CD8-positive, alpha-beta memory T cell (primary cell): Measurements from ENCODE around the gene ITGB5. TPM values are rescaled to one million over a fixed set of nuclear protein-coding genes. Genes with fewer than 3 reads are reported as not detected.
"Not testable (repeated sequence)": the region's sequence is repeated elsewhere in the genome, so short reads cannot be mapped to it uniquely, and the experiment has no call there.

ENCODE experiments used
- CTCF ChIA-PET: fragments of 350-600 bp; sonication (Branson Sonifier 250); formaldehyde crosslinking; loops from one replicate; lab custom pipeline; 2021; ENCODE audit warnings: antibody characterized with exemption; lab: Charles Lee
- POLR2A ChIA-PET: fragments of 350-600 bp; sonication (Branson Sonifier 250); formaldehyde crosslinking; loops from one replicate; lab custom pipeline; 2021; ENCODE audit warnings: antibody characterized with exemption; lab: Charles Lee
- DNase-seq, 5 donors: peaks; one replicate each; pipeline versions ENCODE4 v3.0.0 to v3.0.0-alpha.2; 2020 to 2022; ENCODE audit warnings: mixed read lengths in 1 of 5
- H3K27ac ChIP-seq: one replicate; pipeline ENCODE4 v1.7.0; 2013; ENCODE audit warnings: low read depth, mild to moderate bottlenecking, low read length, moderate library complexity
- H3K27me3 ChIP-seq: 2 replicates; pipeline ENCODE4 v1.7.0; 2013; ENCODE audit warnings: low read length, mild to moderate bottlenecking; ENCODE audit not compliant: insufficient read depth, poor library complexity, severe bottlenecking
- H3K36me3 ChIP-seq: 2 replicates; pipeline ENCODE4 v1.7.0; 2013; ENCODE audit warnings: mild to moderate bottlenecking, low read length, moderate library complexity; ENCODE audit not compliant: insufficient read depth
- H3K4me1 ChIP-seq: 2 replicates; pipeline ENCODE4 v1.7.0; 2013; ENCODE audit warnings: mild to moderate bottlenecking, low read length, moderate library complexity; ENCODE audit not compliant: insufficient read depth
- H3K4me3 ChIP-seq: 2 replicates; pipeline ENCODE4 v1.7.0; 2013; ENCODE audit warnings: mild to moderate bottlenecking, low read length
- H3K9me3 ChIP-seq: 2 replicates; pipeline ENCODE4 v1.7.0; 2013; ENCODE audit warnings: mild to moderate bottlenecking, low read length
- H3K27ac Mint-ChIP-seq, 8 donors: one replicate each; pipeline ENCODE4 v1.8.0; 2020 to 2021; ENCODE audit warnings: mixed read lengths in 8 of 8, mild to moderate bottlenecking in 6 of 8, inconsistent platforms in 3 of 8, moderate library complexity in 3 of 8
- H3K27me3 Mint-ChIP-seq, 2 donors: one replicate each; pipeline ENCODE4 v1.8.0; 2020 to 2021; ENCODE audit warnings: mixed read lengths in 2 of 2, mild to moderate bottlenecking in 1 of 2, moderate library complexity in 1 of 2
- H3K36me3 Mint-ChIP-seq, 3 donors: one replicate each; pipeline ENCODE4 v1.8.0; 2020 to 2021; ENCODE audit warnings: mixed read lengths in 3 of 3, inconsistent platforms in 1 of 3, mild to moderate bottlenecking in 1 of 3
- H3K4me1 Mint-ChIP-seq, 3 donors: one replicate each; pipeline ENCODE4 v1.8.0; 2020 to 2021; ENCODE audit warnings: mixed read lengths in 3 of 3, inconsistent platforms in 1 of 3, mild to moderate bottlenecking in 1 of 3
- H3K4me3 Mint-ChIP-seq, 7 donors: one replicate each; pipeline ENCODE4 v1.8.0; 2020 to 2021; ENCODE audit warnings: mixed read lengths in 7 of 7, mild to moderate bottlenecking in 6 of 7, moderate library complexity in 4 of 7, inconsistent platforms in 2 of 7
- H3K9me3 Mint-ChIP-seq, 5 donors: one replicate each; pipeline ENCODE4 v1.8.0; 2020 to 2022; ENCODE audit warnings: mixed read lengths in 5 of 5, mild to moderate bottlenecking in 3 of 5, moderate library complexity in 2 of 5, inconsistent platforms in 1 of 5
- polyA plus RNA-seq: library from polyadenylated mRNA; unstranded; fragments of 300-500 nt; fragmentation: Illumina TruSeq; gene quantifications from one replicate; pipeline ENCODE4 v1.2.3, GENCODE V29; 2021
- total RNA-seq, 2 experiments: library from RNA; stranded (reverse); gene quantifications; one replicate each; pipeline ENCODE4 v1.2.3, GENCODE V29; 2021

Gene ITGB5
- total and polyA plus RNA-seq, 3 experiments from 2014 or later, result 0.62 to 3.3 (median 2.0) TPM

DNA sequence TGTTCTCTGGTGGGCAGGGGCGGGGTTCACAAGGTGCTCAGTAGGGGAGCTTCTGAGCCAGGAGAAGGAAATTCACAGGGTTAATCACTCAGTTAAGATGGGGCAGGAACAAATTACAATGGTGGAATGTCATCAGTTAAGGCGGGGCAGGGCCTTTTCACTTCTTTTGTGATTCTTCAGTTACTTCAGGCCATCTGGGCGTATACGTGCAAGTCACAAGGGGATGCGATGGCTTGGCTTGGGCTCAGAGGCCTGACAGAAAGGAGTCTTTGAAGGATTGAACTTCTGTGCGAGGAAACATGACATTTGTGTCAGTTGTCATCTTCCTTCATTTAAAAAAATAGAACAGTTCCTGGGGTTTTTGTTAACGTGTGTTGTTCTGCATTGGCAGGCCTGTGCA lies 129.2 kb downstream of the ITGB5 start:
- H3K27ac ChIP-seq, H3K4me1 ChIP-seq, CTCF ChIA-PET, H3K4me1 Mint-ChIP-seq, H3K4me3 ChIP-seq, H3K36me3 Mint-ChIP-seq, H3K9me3 ChIP-seq, H3K27me3 ChIP-seq, H3K27ac Mint-ChIP-seq, H3K9me3 Mint-ChIP-seq, H3K4me3 Mint-ChIP-seq, H3K27me3 Mint-ChIP-seq, POLR2A ChIA-PET, DNase-seq, H3K36me3 ChIP-seq: not testable (repeated sequence)

DNA sequence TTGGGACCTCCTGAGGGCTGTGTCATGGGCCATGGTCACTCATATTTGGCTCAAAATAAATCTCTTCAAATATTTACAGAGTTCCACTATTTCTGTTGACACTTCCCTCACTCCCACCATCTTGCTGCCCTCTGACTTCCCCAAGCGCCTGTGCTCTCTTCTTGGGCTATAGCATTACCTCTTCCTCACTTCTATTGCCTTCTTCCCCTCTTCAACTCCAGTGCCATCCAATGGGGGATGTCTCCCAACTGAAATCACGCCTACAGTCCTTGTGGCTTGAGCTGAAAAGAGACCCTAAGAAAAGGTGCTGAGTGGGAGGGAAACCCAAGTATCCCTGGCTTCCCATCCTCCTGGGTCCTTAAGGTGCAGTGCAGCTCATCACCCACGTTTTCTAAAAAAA lies 135.1 kb downstream of the ITGB5 start:
- H3K4me1 Mint-ChIP-seq, result no peaks in the 10 kb centered on the region
- H3K27ac Mint-ChIP-seq, result no peak overlapping the region
- no peak overlapping the region for H3K4me3 Mint-ChIP-seq
- Histone ChIP-seq H3K27me3 (no peaks in the 10 kb centered on the region), H3K4me1 (no peaks in the 10 kb centered on the region), H3K9me3 (no peaks in the 10 kb centered on the region), H3K4me3 (no peak overlapping the region), H3K27ac (no peak overlapping the region), H3K36me3 (no peaks in the 10 kb centered on the region)
- CTCF ChIA-PET, result interaction anchor here (1.4 kb wide), 1 partner anchor 9 kb away, joined by 5 read pairs; no protein-coding TSS in a partner anchor
- POLR2A ChIA-PET, result no interaction called here
- H3K27me3 Mint-ChIP-seq, result peaks cover 2 to 5% of the 10 kb centered on the region in 2 donors
- H3K36me3 Mint-ChIP-seq, result peaks cover 0 to 4% (median 0%) of the 10 kb centered on the region in 3 donors
- H3K9me3 Mint-ChIP-seq, result no peaks in the 10 kb centered on the region
- DNase-seq, result no peak

DNA sequence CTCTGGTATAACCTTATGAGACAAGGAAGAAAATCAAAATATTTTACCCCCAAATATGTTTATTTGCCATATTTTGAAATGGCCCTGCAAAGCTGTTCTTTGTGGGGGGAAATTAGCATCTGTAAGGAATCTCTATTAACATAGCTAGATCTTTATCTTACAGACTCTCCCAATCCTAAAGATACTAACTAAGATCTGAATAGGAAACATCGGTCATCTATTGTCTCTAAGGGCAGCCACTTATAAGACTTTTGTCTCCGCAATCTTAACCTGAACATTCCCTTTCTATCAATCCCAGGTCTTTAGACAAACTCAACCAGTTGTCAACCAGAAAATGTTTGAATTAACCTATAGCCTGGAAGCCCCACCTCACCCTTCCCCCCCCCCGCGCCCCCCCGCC lies 135.7 kb downstream of the ITGB5 start:
- no peak overlapping the region for H3K4me3 Mint-ChIP-seq
- H3K9me3 Mint-ChIP-seq, result no peaks in the 10 kb centered on the region
- Histone ChIP-seq H3K36me3 (no peaks in the 10 kb centered on the region), H3K4me3 (no peak overlapping the region), H3K4me1 (no peaks in the 10 kb centered on the region), H3K9me3 (no peaks in the 10 kb centered on the region), H3K27me3 (no peaks in the 10 kb centered on the region), H3K27ac (no peak overlapping the region)
- peaks cover 0 to 8% (median 1%) of the 10 kb centered on the region in 3 donors for H3K36me3 Mint-ChIP-seq
- DNase-seq, result no peak
- ChIA-PET CTCF (interaction anchor here (1.4 kb wide), 1 partner anchor 9 kb away, joined by 5 read pairs; no protein-coding TSS in a partner anchor), POLR2A (no interaction called here)
- H3K27me3 Mint-ChIP-seq, result peaks cover 2 to 5% of the 10 kb centered on the region in 2 donors
- no peaks in the 10 kb centered on the region for H3K4me1 Mint-ChIP-seq
- H3K27ac Mint-ChIP-seq, result no peak overlapping the region

DNA sequence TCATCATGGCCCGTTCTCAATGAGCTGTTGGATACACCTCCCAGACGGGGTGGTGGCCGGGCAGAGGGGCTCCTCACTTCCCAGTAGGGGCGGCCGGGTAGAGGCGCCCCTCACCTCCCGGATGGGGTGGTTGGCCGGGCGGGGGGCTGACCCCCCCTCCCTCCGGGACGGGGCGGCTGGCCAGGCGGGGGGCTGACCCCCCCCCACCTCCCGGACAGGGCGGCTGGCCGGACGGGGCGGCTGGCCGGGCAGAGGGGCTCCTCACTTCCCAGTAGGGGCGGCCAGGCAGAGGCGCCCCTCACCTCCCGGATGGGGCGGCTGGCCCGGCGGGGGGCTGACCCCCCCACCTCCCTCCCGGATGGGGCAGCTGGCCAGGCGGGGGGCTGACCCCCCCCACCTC lies 137.3 kb downstream of the ITGB5 start:
- H3K27me3 Mint-ChIP-seq, H3K4me3 Mint-ChIP-seq, H3K27ac Mint-ChIP-seq, H3K4me3 ChIP-seq, H3K9me3 Mint-ChIP-seq, H3K27me3 ChIP-seq, CTCF ChIA-PET, POLR2A ChIA-PET, DNase-seq, H3K4me1 ChIP-seq, H3K36me3 ChIP-seq, H3K27ac ChIP-seq, H3K4me1 Mint-ChIP-seq, H3K9me3 ChIP-seq: not testable (repeated sequence)
- H3K36me3 Mint-ChIP-seq, result peaks cover 0 to 22% (median 4%) of the 10 kb centered on the region in 3 donors

DNA sequence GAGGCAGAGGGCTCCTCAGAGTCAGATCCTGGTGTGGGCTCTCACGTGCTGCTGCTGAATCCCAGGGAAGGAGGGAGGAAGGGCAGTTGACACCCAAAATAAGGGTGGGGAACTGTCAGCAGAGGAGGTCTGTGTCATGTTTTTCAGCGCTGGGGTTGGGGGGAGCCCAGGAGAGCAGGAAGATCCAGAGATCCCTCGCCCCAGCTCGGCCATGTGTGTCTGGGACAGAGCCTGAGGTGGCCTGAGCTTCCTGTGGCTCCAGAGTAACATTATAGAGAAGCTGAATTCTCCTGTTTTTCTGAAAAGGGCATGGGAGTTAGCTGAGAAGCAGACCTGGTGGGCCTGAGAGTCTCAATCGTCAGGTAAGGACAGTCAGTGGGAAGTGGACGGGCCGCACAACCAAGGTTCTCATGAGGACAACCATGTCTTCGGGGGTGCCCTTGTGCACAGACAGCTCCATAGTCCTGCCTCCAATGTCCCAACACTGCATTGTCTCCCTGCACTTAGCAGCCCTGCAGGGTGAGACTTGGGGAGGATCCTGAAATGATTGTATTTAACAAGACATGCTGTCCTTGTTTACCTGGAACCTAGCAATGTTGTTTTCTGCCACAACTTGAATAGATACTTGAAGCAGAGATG lies 138.5 kb downstream of the ITGB5 start:
- Mint-ChIP-seq H3K36me3 (peaks cover 0 to 34% (median 11%) of the 10 kb centered on the region in 3 donors), H3K27me3 (peaks cover 0 to 2% of the 10 kb centered on the region in 2 donors), H3K27ac (peak overlapping the region in 1 of 8 donors; percentile 47), H3K9me3 (no peaks in the 10 kb centered on the region), H3K4me3 (no peak overlapping the region), H3K4me1 (no peaks in the 10 kb centered on the region)
- CTCF ChIA-PET, result interaction anchor here (0.9 kb wide), 1 partner anchor 12 kb away, joined by 3 read pairs; no protein-coding TSS in a partner anchor
- Histone ChIP-seq H3K27ac (no peak overlapping the region), H3K4me1 (no peaks in the 10 kb centered on the region), H3K27me3 (no peaks in the 10 kb centered on the region), H3K4me3 (no peak overlapping the region), H3K9me3 (no peaks in the 10 kb centered on the region), H3K36me3 (peaks cover 8% of the 10 kb centered on the region)
- DNase-seq, result no peak
- POLR2A ChIA-PET, result no interaction called here

DNA sequence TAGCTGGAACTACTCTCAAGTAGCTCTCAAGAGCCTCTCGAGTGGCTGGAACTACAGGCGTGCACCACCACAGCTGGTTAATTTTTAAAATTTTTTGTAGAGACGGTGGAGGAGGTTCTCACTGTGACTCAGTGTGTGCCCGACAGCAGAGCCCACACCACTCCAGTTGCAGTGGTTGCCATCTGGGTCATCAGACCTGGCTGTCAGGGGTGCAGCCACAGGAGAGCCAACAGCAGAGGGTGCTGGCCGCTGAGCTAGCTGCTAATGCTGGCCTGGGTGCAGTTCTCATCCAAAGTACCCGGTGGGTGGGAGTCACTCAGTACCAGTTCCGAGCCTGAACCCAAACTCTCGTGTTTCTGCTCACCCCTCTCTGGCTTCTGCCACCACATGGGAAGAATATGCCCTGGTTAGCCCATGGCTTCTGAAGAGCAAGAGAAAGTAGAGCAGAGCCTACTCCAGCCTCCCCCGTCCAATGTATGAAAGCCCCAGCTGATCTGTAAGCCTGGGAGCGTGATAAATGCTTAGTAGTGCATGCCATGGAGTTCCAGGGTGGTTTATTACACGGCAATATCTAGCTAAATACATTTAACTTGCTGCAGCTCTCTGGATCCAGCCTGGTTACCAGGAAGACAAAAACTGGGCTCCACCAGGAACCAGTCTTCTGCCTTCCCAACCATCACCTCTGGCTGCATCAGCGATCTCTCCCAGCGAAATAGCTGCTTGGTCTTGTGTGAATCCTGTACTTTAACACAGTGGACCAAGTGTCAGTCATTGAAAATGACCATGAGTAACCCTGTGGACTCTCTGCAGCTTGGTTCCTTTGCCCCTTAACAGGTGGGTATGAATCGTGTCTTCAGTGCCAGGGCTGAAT lies 139.8 kb downstream of the ITGB5 start:
- H3K27ac ChIP-seq, result no peak overlapping the region
- peaks cover 9% of the 10 kb centered on the region for H3K36me3 ChIP-seq
- CTCF ChIA-PET, result interaction anchor here (0.9 to 2.0 kb wide), 3 partner anchors 13 to 16 kb away, joined by 3 to 6 read pairs (median 4); no protein-coding TSS in a partner anchor
- H3K4me1 Mint-ChIP-seq, result no peaks in the 10 kb centered on the region
- no peaks in the 10 kb centered on the region for H3K9me3 ChIP-seq
- H3K4me3 ChIP-seq, result no peak overlapping the region
- H3K27me3 Mint-ChIP-seq, result peaks cover 0 to 2% of the 10 kb centered on the region in 2 donors
- H3K4me1 ChIP-seq, result no peaks in the 10 kb centered on the region
- peaks cover 0 to 41% (median 13%) of the 10 kb centered on the region in 3 donors for H3K36me3 Mint-ChIP-seq
- H3K9me3 Mint-ChIP-seq, result no peaks in the 10 kb centered on the region
- no peaks in the 10 kb centered on the region for H3K27me3 ChIP-seq
- peak overlapping the region in 2 of 8 donors; percentile 29 to 71 for H3K27ac Mint-ChIP-seq
- POLR2A ChIA-PET, result no interaction called here
- no peak overlapping the region for H3K4me3 Mint-ChIP-seq
- no peak for DNase-seq

DNA sequence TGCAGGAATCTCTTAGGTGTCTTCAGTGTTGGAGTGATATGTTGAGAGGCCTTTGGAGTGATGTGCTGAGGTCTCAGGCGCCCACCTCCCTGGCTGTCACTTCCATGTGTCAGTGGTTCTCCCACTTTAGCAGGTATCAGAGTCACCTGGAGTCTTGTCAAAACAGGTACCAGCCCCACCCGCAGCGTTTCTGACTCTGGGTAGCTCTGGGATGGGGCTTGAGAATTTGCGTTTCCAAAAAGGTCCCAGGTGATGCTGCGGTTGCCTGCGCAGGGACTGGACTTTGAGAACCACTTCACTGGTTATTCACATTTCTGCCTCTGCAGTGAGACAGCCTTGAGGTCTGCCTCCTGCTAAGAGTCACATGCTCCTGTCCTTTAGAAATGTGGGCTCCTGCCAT lies 141.4 kb downstream of the ITGB5 start:
- Mint-ChIP-seq H3K4me3 (no peak overlapping the region), H3K4me1 (peaks cover 0 to 1% (median 0%) of the 10 kb centered on the region in 3 donors), H3K36me3 (peaks cover 0 to 56% (median 13%) of the 10 kb centered on the region in 3 donors), H3K27ac (no peak overlapping the region), H3K9me3 (no peaks in the 10 kb centered on the region), H3K27me3 (no peaks in the 10 kb centered on the region)
- Histone ChIP-seq H3K9me3 (no peaks in the 10 kb centered on the region), H3K27me3 (no peaks in the 10 kb centered on the region), H3K27ac (no peak overlapping the region), H3K4me1 (no peaks in the 10 kb centered on the region), H3K36me3 (peaks cover 19% of the 10 kb centered on the region), H3K4me3 (no peak overlapping the region)
- CTCF ChIA-PET, result interaction anchor here (2.0 kb wide), 1 partner anchor 15 kb away, joined by 6 read pairs; no protein-coding TSS in a partner anchor
- no peak for DNase-seq
- POLR2A ChIA-PET, result no interaction called here

DNA sequence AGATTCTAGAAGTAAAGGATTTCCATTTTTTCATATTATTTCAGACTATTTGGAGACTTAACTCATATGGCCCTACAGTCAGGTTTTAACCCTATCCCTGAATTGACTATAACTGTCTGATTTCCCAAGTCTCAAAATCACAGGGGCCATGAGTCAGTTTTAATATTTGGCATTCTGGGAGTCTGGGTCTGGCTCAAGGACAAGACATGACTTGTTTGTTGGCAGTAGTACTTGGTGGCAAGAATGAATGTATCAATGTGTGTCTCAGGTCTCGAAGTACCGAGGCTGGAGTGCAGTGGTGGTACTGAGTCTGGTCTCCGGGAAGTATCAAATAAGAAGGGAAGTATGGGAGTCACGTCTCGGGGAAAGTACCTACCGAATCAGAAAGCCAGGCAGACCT lies 146.1 kb downstream of the ITGB5 start:
- H3K9me3 ChIP-seq, result no peaks in the 10 kb centered on the region
- H3K36me3 ChIP-seq, result peaks cover 40% of the 10 kb centered on the region
- Mint-ChIP-seq H3K4me3 (no peak overlapping the region), H3K27ac (no peak overlapping the region), H3K36me3 (peaks cover 8 to 84% (median 20%) of the 10 kb centered on the region in 3 donors), H3K9me3 (no peaks in the 10 kb centered on the region), H3K27me3 (no peaks in the 10 kb centered on the region), H3K4me1 (peaks cover 13 to 25% (median 18%) of the 10 kb centered on the region in 3 donors)
- CTCF ChIA-PET, result no interaction called here
- H3K27ac ChIP-seq, result no peak overlapping the region
- no peaks in the 10 kb centered on the region for H3K27me3 ChIP-seq
- no peaks in the 10 kb centered on the region for H3K4me1 ChIP-seq
- no peak for DNase-seq
- POLR2A ChIA-PET, result no interaction called here
- no peak overlapping the region for H3K4me3 ChIP-seq
